B cell (primary cell): ENCODE measurements around the gene ZNF146. TPM values are rescaled to one million over a fixed set of nuclear protein-coding genes. Genes with fewer than 3 reads are reported as not detected.

ENCODE experiments used
- ATAC-seq: fragments of 200-7000 bp; cut with Tn5 transposase; one replicate; pipeline ENCODE4 v1.10.0; 2021; ENCODE audit warnings: low read depth, mild to moderate bottlenecking, moderate number of reproducible peaks, moderate library complexity
- CTCF ChIA-PET: fragments of 350-600 bp; sonication (Branson Sonifier 250); formaldehyde crosslinking; loops from one replicate; lab custom pipeline; 2021; ENCODE audit warnings: antibody characterized with exemption, inconsistent platforms; lab: Charles Lee
- POLR2A ChIA-PET: fragments of 350-600 bp; sonication (Branson Sonifier 250); formaldehyde crosslinking; loops from one replicate; lab custom pipeline; 2021; ENCODE audit warnings: antibody characterized with exemption; lab: Charles Lee
- DNase-seq: peaks from one replicate; pipeline ENCODE4 v3.0.0; 2013
- H2AFZ ChIP-seq: 2 replicates; pipeline ENCODE4 v1.6.1; 2012; ENCODE audit warnings: mild to moderate bottlenecking, low read depth, low read length; ENCODE audit not compliant: insufficient read depth, poor library complexity, severe bottlenecking
- H3K27ac ChIP-seq, 2 donors: 1 replicate in 1 of 2; 2 replicates in 1 of 2; pipeline ENCODE4 v1.5.1; 2012 to 2013; ENCODE audit warnings: low read length in 2 of 2, mild to moderate bottlenecking in 2 of 2, moderate library complexity in 1 of 2
- H3K27me3 ChIP-seq, 4 experiments: fragments of 200-600 bp in 1 of 4; sonication (generic) in 1 of 4; replicated peaks in 1 of 4; 1 replicate in 2 of 4; 2 replicates in 2 of 4; pipeline versions ENCODE4 v1.6.1 to v1.7.0; 2013 to 2016; ENCODE audit warnings: low read length in 3 of 4, mild to moderate bottlenecking in 2 of 4, mixed read lengths in 1 of 4, moderate library complexity in 1 of 4; ENCODE audit not compliant: insufficient read depth in 4 of 4, control insufficient read depth in 3 of 4; ENCODE audit errors: control extremely low read depth in 1 of 4
- H3K36me3 ChIP-seq, 2 experiments: replicated peaks in 1 of 2; 1 replicate in 1 of 2; 2 replicates in 1 of 2; pipeline versions ENCODE4 v1.6.1 to v1.7.1; 2013; ENCODE audit warnings: low read length in 1 of 2; ENCODE audit not compliant: insufficient read depth in 2 of 2, control insufficient read depth in 1 of 2; ENCODE audit errors: control extremely low read depth in 1 of 2, extremely low read depth in 1 of 2
- H3K4me1 ChIP-seq, 2 donors: fragments of 200-600 bp in 1 of 2; sonication (generic) in 1 of 2; 1 replicate in 1 of 2; 2 replicates in 1 of 2; pipeline versions ENCODE4 v1.5.1 to v1.6.1; 2013 to 2017; ENCODE audit warnings: low read length in 2 of 2; ENCODE audit not compliant: control insufficient read depth in 2 of 2, insufficient read depth in 2 of 2
- H3K4me2 ChIP-seq: replicated peaks from 2 replicates; pipeline ENCODE3; 2012; ENCODE audit warnings: mild to moderate bottlenecking, low read depth, low read length; ENCODE audit not compliant: poor library complexity, severe bottlenecking
- H3K4me3 ChIP-seq, 5 experiments: fragments of 200-600 bp in 1 of 5; sonication (generic) in 1 of 5; 1 replicate in 3 of 5; 2 replicates in 2 of 5; pipeline versions ENCODE4 v1.5.1 to v1.7.0; 2011 to 2016; ENCODE audit warnings: low read length in 4 of 5, mild to moderate bottlenecking in 4 of 5, low read depth in 2 of 5, control low read depth in 1 of 5, moderate library complexity in 1 of 5; ENCODE audit not compliant: insufficient read depth in 1 of 5; ENCODE audit errors: control extremely low read depth in 1 of 5, extremely low read depth in 1 of 5
- H3K79me2 ChIP-seq: fragments of 200-600 bp; sonication (generic); one replicate; pipeline ENCODE4 v1.6.0; 2016; ENCODE audit warnings: low read length; ENCODE audit not compliant: control insufficient read depth, insufficient read depth
- H3K9ac ChIP-seq: fragments of 200-600 bp; sonication (generic); 2 replicates; pipeline ENCODE4 v1.6.1; 2017; ENCODE audit warnings: mild to moderate bottlenecking, low read length, moderate library complexity
- H3K9me3 ChIP-seq, 3 donors: one replicate each; pipeline versions ENCODE4 v1.6.1 to v1.7.1; 2013; ENCODE audit warnings: low read length in 2 of 3; ENCODE audit not compliant: control insufficient read depth in 2 of 3, insufficient read depth in 1 of 3; ENCODE audit errors: control extremely low read depth in 1 of 3
- H4K20me1 ChIP-seq: 2 replicates; pipeline ENCODE4 v1.6.0; 2012; ENCODE audit warnings: mild to moderate bottlenecking, low read length; ENCODE audit not compliant: insufficient read depth, control insufficient read depth, poor library complexity, severe bottlenecking
- H3K27ac Mint-ChIP-seq: one replicate; pipeline ENCODE4 v1.8.0; 2021; ENCODE audit warnings: mixed read lengths
- H3K27me3 Mint-ChIP-seq: one replicate; pipeline ENCODE4 v1.8.0; 2021; ENCODE audit warnings: mixed read lengths
- H3K4me1 Mint-ChIP-seq: one replicate; pipeline ENCODE4 v1.8.0; 2021; ENCODE audit warnings: mixed read lengths
- H3K4me3 Mint-ChIP-seq: one replicate; pipeline ENCODE4 v1.8.0; 2021; ENCODE audit warnings: mixed read lengths
- H3K9me3 Mint-ChIP-seq: one replicate; pipeline ENCODE4 v1.8.0; 2022; ENCODE audit warnings: mixed read lengths; ENCODE audit not compliant: insufficient read depth
- CTCF ChIP-seq: fragments of 200-600 bp; IDR thresholded peaks from one replicate; pipeline ENCODE4 v1.8.0; 2022; ENCODE audit warnings: antibody characterized with exemption, mild to moderate bottlenecking
- EZH2 ChIP-seq: IDR thresholded peaks from 2 replicates; pipeline ENCODE4 v1.6.1; 2012; ENCODE audit warnings: borderline replicate concordance, low read depth, mild to moderate bottlenecking, moderate library complexity, low read length; ENCODE audit not compliant: insufficient read depth, poor library complexity, severe bottlenecking
- WGBS: methylation state at CpG from one replicate; pipeline ENCODE4 v1.1.5; 2013; ENCODE audit warnings: missing lambda C conversion rate; ENCODE audit not compliant: insufficient coverage; 5-methylcytosine and 5-hydroxymethylcytosine counted together
- intact Hi-C: fragments of 100-400 bp; cut with micrococcal nuclease; formaldehyde crosslinking; loops from one replicate; pipeline ENCODE4 v1.10.0; 2022
- polyA plus RNA-seq: library from polyadenylated mRNA; depleted of rRNA; stranded (reverse); fragments of >200 nt; gene quantifications from 2 replicates; pipeline ENCODE4 v1.2.3, GENCODE V29; 2012
- total RNA-seq, 2 donors: library from RNA; stranded (reverse); fragments of 120-200 nt in 1 of 2; gene quantifications; 1 replicate in 1 of 2; 2 replicates in 1 of 2; pipeline versions ENCODE4 v1.2.3 to v1.2.4, GENCODE V29; 2013 to 2022

The ZNF146 gene
- total and polyA plus RNA-seq, 2 donors (not counting 1 experiment from before 2014, with no cell fraction given): 21.9 to 62.2 TPM

GRCh38 chr19:36252047-36252446, 37.1 kb downstream of the ZNF146 start:
- Mint-ChIP-seq H3K9me3 (no peaks in the 10 kb centered on the region), H3K4me3 (no peak overlapping the region), H3K27me3 (no peaks in the 10 kb centered on the region), H3K4me1 (no peaks in the 10 kb centered on the region), H3K27ac (no peak overlapping the region)
- ATAC-seq (no peak), DNase-seq (no peak)
- CTCF ChIA-PET: no interaction called here
- H3K79me2 ChIP-seq: no peaks in the 10 kb centered on the region
- H4K20me1 ChIP-seq: no peaks in the 10 kb centered on the region
- TF ChIP-seq EZH2 (no peak), CTCF (no peak)
- no peak overlapping the region for H3K27ac ChIP-seq
- H3K4me3 ChIP-seq: no peak overlapping the region
- no peak overlapping the region for H3K4me2 ChIP-seq
- no peaks in the 10 kb centered on the region for H3K27me3 ChIP-seq
- peaks cover 0 to 30% (median 0%) of the 10 kb centered on the region in 3 donors for H3K9me3 ChIP-seq
- H3K9ac ChIP-seq: no peak overlapping the region
- no peak overlapping the region for H2AFZ ChIP-seq
- H3K4me1 ChIP-seq: no peaks in the 10 kb centered on the region
- intact Hi-C loops: no loop called here
- no CpG with 5 or more reads among the region's 1 CpG for WGBS
- POLR2A ChIA-PET: no interaction called here
- no peaks in the 10 kb centered on the region for H3K36me3 ChIP-seq

- Histone ChIP-seq H2AFZ (no peak overlapping the region), H3K4me2 (no peak overlapping the region), H3K9ac (no peak overlapping the region), H3K27ac (no peak overlapping the region), H3K27me3 (no peaks in the 10 kb centered on the region), H3K36me3 (no peaks in the 10 kb centered on the region), H3K9me3 (peaks cover 0 to 51% (median 0%) of the 10 kb centered on the region in 3 donors), H3K4me3 (no peak overlapping the region), H4K20me1 (no peaks in the 10 kb centered on the region), H3K79me2 (no peaks in the 10 kb centered on the region), H3K4me1 (no peaks in the 10 kb centered on the region)
- CTCF ChIA-PET: no interaction called here
- H3K27ac Mint-ChIP-seq: no peak overlapping the region
- H3K4me1 Mint-ChIP-seq: no peaks in the 10 kb centered on the region
- POLR2A ChIA-PET: no interaction called here
- no peak for TF ChIP-seq CTCF
- no peak for TF ChIP-seq EZH2
- 94% methylated on average over 9 of the region's 11 CpGs for WGBS
- DNase-seq (no peak), ATAC-seq (no peak)
- H3K4me3 Mint-ChIP-seq: no peak overlapping the region
- no peaks in the 10 kb centered on the region for H3K9me3 Mint-ChIP-seq
- intact Hi-C loops: no loop called here
- H3K27me3 Mint-ChIP-seq: no peaks in the 10 kb centered on the region
Measured at GRCh38 chr19:36254848-36255247, 39.9 kb downstream of the ZNF146 start.
